Suprapubic skin (tissue), 4 donors: ENCODE data around the gene RBM47. TPM values are rescaled to one million over a fixed set of nuclear protein-coding genes. Genes with fewer than 3 reads are reported as not detected.

Source experiments
- DNase-seq, 2 donors: peaks; one replicate each; pipeline ENCODE4 v3.0.0-alpha.2; 2019; ENCODE audit warnings: low spot score in 2 of 2
- H3K27ac ChIP-seq: fragments of 200-600 bp; sonication (generic); one replicate; pipeline ENCODE4 v1.5.1; 2019
- H3K27me3 ChIP-seq: fragments of 200-600 bp; sonication (generic); one replicate; pipeline ENCODE4 v1.5.1; 2019
- H3K36me3 ChIP-seq: fragments of 200-600 bp; sonication (generic); one replicate; pipeline ENCODE4 v1.5.1; 2019
- H3K4me1 ChIP-seq: fragments of 200-600 bp; sonication (generic); one replicate; pipeline ENCODE4 v1.5.1; 2019
- H3K4me3 ChIP-seq: fragments of 200-600 bp; sonication (generic); one replicate; pipeline ENCODE4 v1.5.1; 2019; ENCODE audit warnings: mild to moderate bottlenecking
- H3K9me3 ChIP-seq: fragments of 200-600 bp; sonication (generic); one replicate; pipeline ENCODE4 v1.5.1; 2019
- CTCF ChIP-seq, 2 donors: fragments of 200-600 bp in 1 of 2; fragments of 450-650 bp in 1 of 2; sonication (generic) in 1 of 2; IDR thresholded peaks; one replicate each; pipeline ENCODE4 v1.5.1; 2016 to 2019; ENCODE audit warnings: antibody characterized with exemption in 2 of 2, mild to moderate bottlenecking in 1 of 2, moderate library complexity in 1 of 2
- EP300 ChIP-seq: sonication (generic); formaldehyde crosslinking; IDR thresholded peaks from one replicate; pipeline ENCODE4 v1.6.1; 2017; ENCODE audit warnings: antibody characterized with exemption
- POLR2A ChIP-seq, 2 donors: fragments of 450-650 bp; IDR thresholded peaks; one replicate each; pipeline ENCODE4 v1.6.1; 2017; ENCODE audit warnings: antibody characterized with exemption in 2 of 2, mild to moderate bottlenecking in 2 of 2, moderate library complexity in 2 of 2
- POLR2AphosphoS5 ChIP-seq, 3 donors: sonication (generic); formaldehyde crosslinking; IDR thresholded peaks; one replicate each; pipeline ENCODE4 v1.6.1; 2017; ENCODE audit warnings: antibody characterized with exemption in 3 of 3
- WGBS: methylation state at CpG from one replicate; pipeline ENCODE4 v1.1.5; 2018; 5-methylcytosine and 5-hydroxymethylcytosine counted together
- total RNA-seq, 4 donors: library from RNA; depleted of rRNA; stranded (reverse); fragments of >200 nt; gene quantifications; one replicate each; pipeline ENCODE4 v1.1.0, GENCODE V29; 2016

The RBM47 gene
- total RNA-seq, 4 donors from 2014 or later, result 40.2 to 286 (median 47.4) TPM

- H3K27ac ChIP-seq, result peak overlapping the region; percentile 10
- TF ChIP-seq POLR2AphosphoS5 (IDR thresholded peaks at IDR 0.05) (no peak), CTCF (IDR thresholded peaks at IDR 0.05) (no peak), EP300 (no peak), POLR2A (IDR thresholded peaks at IDR 0.05) (no peak)
- no peaks in the 10 kb centered on the region for H3K36me3 ChIP-seq
- WGBS, result 70% methylated on average over 9 of the region's 9 CpGs
- H3K27me3 ChIP-seq, result no peaks in the 10 kb centered on the region
- DNase-seq, result no peak
- no peak overlapping the region for H3K4me3 ChIP-seq
- peaks cover 24% of the 10 kb centered on the region for H3K4me1 ChIP-seq
- H3K9me3 ChIP-seq, result no peaks in the 10 kb centered on the region
Measured at GRCh38 chr4:40511036-40511614, 118.5 kb downstream of the RBM47 start.

GRCh38 chr4:40507977-40508376, 121.7 kb downstream of the RBM47 start:
- no peak for DNase-seq
- TF ChIP-seq POLR2A (IDR thresholded peaks at IDR 0.05) (no peak), POLR2AphosphoS5 (IDR thresholded peaks at IDR 0.05) (no peak), CTCF (IDR thresholded peaks at IDR 0.05) (no peak), EP300 (no peak)
- WGBS, result 90% methylated on average over 11 of the region's 11 CpGs
- Histone ChIP-seq H3K27ac (no peak overlapping the region), H3K27me3 (no peaks in the 10 kb centered on the region), H3K9me3 (no peaks in the 10 kb centered on the region), H3K4me3 (no peak overlapping the region), H3K36me3 (no peaks in the 10 kb centered on the region), H3K4me1 (no peaks in the 10 kb centered on the region)

GRCh38 chr4:40506492-40506891, 123.2 kb downstream of the RBM47 start:
- no peaks in the 10 kb centered on the region for H3K4me1 ChIP-seq
- H3K27me3 ChIP-seq, result no peaks in the 10 kb centered on the region
- no peaks in the 10 kb centered on the region for H3K9me3 ChIP-seq
- WGBS, result 76% methylated on average over 3 of the region's 3 CpGs
- no peaks in the 10 kb centered on the region for H3K36me3 ChIP-seq
- no peak for TF ChIP-seq POLR2A (IDR thresholded peaks at IDR 0.05)
- TF ChIP-seq POLR2AphosphoS5 (IDR thresholded peaks at IDR 0.05), result no peak
- no peak for TF ChIP-seq CTCF (IDR thresholded peaks at IDR 0.05)
- no peak for TF ChIP-seq EP300
- no peak overlapping the region for H3K4me3 ChIP-seq
- H3K27ac ChIP-seq, result no peak overlapping the region
- DNase-seq, result no peak

GRCh38 chr4:40506066-40506465, 123.6 kb downstream of the RBM47 start:
- Histone ChIP-seq H3K27ac (no peak overlapping the region), H3K4me3 (no peak overlapping the region), H3K4me1 (no peaks in the 10 kb centered on the region), H3K36me3 (no peaks in the 10 kb centered on the region), H3K9me3 (no peaks in the 10 kb centered on the region), H3K27me3 (no peaks in the 10 kb centered on the region)
- WGBS, result 42% methylated on average over 3 of the region's 3 CpGs
- no peak for TF ChIP-seq POLR2A (IDR thresholded peaks at IDR 0.05)
- no peak for DNase-seq

GRCh38 chr4:40502934-40503333, 126.7 kb downstream of the RBM47 start:
- no peaks in the 10 kb centered on the region for H3K4me1 ChIP-seq
- DNase-seq, result no peak
- no peak overlapping the region for H3K4me3 ChIP-seq
- no peak overlapping the region for H3K27ac ChIP-seq
- no peaks in the 10 kb centered on the region for H3K9me3 ChIP-seq
- TF ChIP-seq POLR2A (IDR thresholded peaks at IDR 0.05) (no peak), EP300 (no peak), POLR2AphosphoS5 (IDR thresholded peaks at IDR 0.05) (no peak)
- H3K27me3 ChIP-seq, result no peaks in the 10 kb centered on the region
- WGBS, result 100% methylated on average over 1 of the region's 1 CpG
- H3K36me3 ChIP-seq, result no peaks in the 10 kb centered on the region

GRCh38 chr4:40502220-40502619, 127.4 kb downstream of the RBM47 start:
- Histone ChIP-seq H3K27ac (no peak overlapping the region), H3K4me1 (no peaks in the 10 kb centered on the region), H3K4me3 (no peak overlapping the region), H3K9me3 (no peaks in the 10 kb centered on the region), H3K27me3 (no peaks in the 10 kb centered on the region), H3K36me3 (no peaks in the 10 kb centered on the region)
- WGBS, result 75% methylated on average over 4 of the region's 4 CpGs
- TF ChIP-seq POLR2A (IDR thresholded peaks at IDR 0.05) (no peak), CTCF (IDR thresholded peaks at IDR 0.05) (no peak), EP300 (no peak), POLR2AphosphoS5 (IDR thresholded peaks at IDR 0.05) (no peak)
- no peak for DNase-seq
